PC-3 (cell line): ENCODE results near the gene ERBB4. TPM values are rescaled to one million over a fixed set of nuclear protein-coding genes. Genes with fewer than 3 reads are reported as not detected.
A peak's percentile ranks its signal among the peaks of the same experiment; 100 is the strongest.

ENCODE experiments used
- ATAC-seq: fragments of 200-7000 bp; cut with Tn5 transposase; 2 replicates; pipeline ENCODE4 v1.9.1; 2020; ENCODE audit warnings: mild to moderate bottlenecking, moderate library complexity
- BruUV-seq: library from RNA; stranded (reverse); fragments of 400-500 nt; replicated peaks from 2 replicates; lab custom pipeline; 2021; lab: Mats Ljungman, UMichigan
- CTCF ChIA-PET: fragments of 300-600 bp; sonication (Branson Sonifier 250); formaldehyde crosslinking; loops from one replicate; lab custom pipeline; 2022; ENCODE audit warnings: antibody characterized with exemption; lab: Charles Lee
- POLR2A ChIA-PET: fragments of 300-600 bp; sonication (Branson Sonifier 250); formaldehyde crosslinking; loops from one replicate; lab custom pipeline; 2022; ENCODE audit warnings: antibody characterized with exemption; ENCODE audit not compliant: unreplicated experiment; lab: Charles Lee
- DNase-seq: peaks from one replicate; pipeline ENCODE4 v3.0.0-alpha.2; 2015
- H2AFZ ChIP-seq: fragments of 300-600 bp; sonication (generic); 2 replicates; pipeline ENCODE4 v1.6.0; 2016; ENCODE audit warnings: antibody characterized with exemption, low read length
- H3F3A ChIP-seq: fragments of 300-600 bp; sonication (generic); one replicate; pipeline ENCODE4 v1.6.0; 2017; ENCODE audit warnings: antibody characterized with exemption, low read length, control low read depth, mild to moderate bottlenecking; ENCODE audit not compliant: unreplicated experiment
- H3K27ac ChIP-seq: fragments of 300-600 bp; sonication (generic); 2 replicates; pipeline ENCODE4 v1.5.1; 2016; ENCODE audit warnings: mild to moderate bottlenecking, low read length
- H3K27me3 ChIP-seq: fragments of 300-600 bp; sonication (generic); 2 replicates; pipeline ENCODE4 v1.6.1; 2016; ENCODE audit warnings: low read length, mixed read lengths
- H3K36me3 ChIP-seq: fragments of 300-600 bp; sonication (generic); 2 replicates; pipeline ENCODE4 v1.6.1; 2016; ENCODE audit warnings: low read depth, mixed run types, low read length, mixed read lengths
- H3K4me1 ChIP-seq: fragments of 300-600 bp; sonication (generic); 2 replicates; pipeline ENCODE4 v1.5.1; 2016; ENCODE audit warnings: low read length; ENCODE audit not compliant: insufficient read depth
- H3K4me2 ChIP-seq: fragments of 300-600 bp; sonication (generic); 2 replicates; pipeline ENCODE4 v1.6.0; 2016; ENCODE audit warnings: low read length
- H3K4me3 ChIP-seq: fragments of 300-600 bp; sonication (generic); 2 replicates; pipeline ENCODE4 v1.5.1; 2016; ENCODE audit warnings: mild to moderate bottlenecking, low read length, mixed read lengths
- H3K79me2 ChIP-seq: fragments of 300-600 bp; sonication (generic); 2 replicates; pipeline ENCODE4 v1.6.1; 2017; ENCODE audit warnings: low read length, mixed read lengths
- H3K9ac ChIP-seq: fragments of 300-600 bp; sonication (generic); 2 replicates; pipeline ENCODE4 v1.6.0; 2016; ENCODE audit warnings: mild to moderate bottlenecking, low read length
- H3K9me2 ChIP-seq: fragments of 300-600 bp; sonication (generic); replicated peaks from 2 replicates; pipeline ENCODE4 v1.6.1; 2016; ENCODE audit warnings: mixed run types, low read length, mixed read lengths
- H3K9me3 ChIP-seq: fragments of 300-600 bp; sonication (generic); 2 replicates; pipeline ENCODE4 v1.6.1; 2016; ENCODE audit warnings: low read length, mixed read lengths
- H4K20me1 ChIP-seq: fragments of 300-600 bp; sonication (generic); 2 replicates; pipeline ENCODE4 v1.6.1; 2016; ENCODE audit warnings: low read length, mixed read lengths
- EZH2 ChIP-seq: fragments of 300-600 bp; sonication (generic); IDR thresholded peaks from one replicate; pipeline ENCODE4 v1.6.1; 2017; ENCODE audit warnings: antibody characterized with exemption, mild to moderate bottlenecking, low read length; ENCODE audit not compliant: unreplicated experiment
- EZH2phosphoT487 ChIP-seq: fragments of 300-600 bp; sonication (generic); IDR thresholded peaks from 2 replicates; pipeline ENCODE4 v1.6.1; 2018; ENCODE audit warnings: mild to moderate bottlenecking, antibody characterized with exemption, low read length, borderline replicate concordance
- intact Hi-C: fragments of 100-400 bp; cut with micrococcal nuclease; formaldehyde crosslinking; loops from 2 replicates; pipeline ENCODE4 v1.9.0; 2023
- total RNA-seq: library from RNA; depleted of rRNA; stranded (reverse); fragments of >200 nt; gene quantifications from 2 replicates; pipeline ENCODE4 v1.2.3, GENCODE V29; 2014
- TF ChIP-seq, protein P1 (sequence below): fragments of 300-600 bp; sonication (generic); conservative IDR thresholded peaks from 2 replicates; pipeline ENCODE4 v1.5.1; 2017; ENCODE audit warnings: antibody characterized with exemption, low read depth, mild to moderate bottlenecking, low read length

Gene ERBB4
- total RNA-seq, 1 experiment from 2014 or later: under 0.01 TPM

DNA sequence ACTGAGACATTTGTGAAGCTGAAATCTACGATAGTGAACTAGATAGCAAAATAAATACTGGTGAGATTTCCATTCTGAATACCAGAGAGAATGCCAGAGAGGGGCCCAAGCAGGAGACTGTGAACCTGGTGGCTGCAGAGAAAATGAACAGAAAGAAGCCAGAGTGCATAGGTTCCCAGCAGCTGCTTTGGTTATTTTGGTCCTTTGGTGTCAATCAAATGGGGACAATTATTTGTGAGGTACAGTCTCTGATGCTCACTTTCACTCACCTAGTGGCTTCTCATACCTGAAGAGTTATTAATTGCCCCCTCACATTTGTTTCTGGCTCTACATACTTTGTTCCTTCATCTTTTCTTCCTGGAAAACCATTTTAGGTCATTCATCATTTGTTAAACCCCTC, 1170.1 kb downstream of the ERBB4 start:
- CTCF ChIA-PET: no interaction called here

DNA sequence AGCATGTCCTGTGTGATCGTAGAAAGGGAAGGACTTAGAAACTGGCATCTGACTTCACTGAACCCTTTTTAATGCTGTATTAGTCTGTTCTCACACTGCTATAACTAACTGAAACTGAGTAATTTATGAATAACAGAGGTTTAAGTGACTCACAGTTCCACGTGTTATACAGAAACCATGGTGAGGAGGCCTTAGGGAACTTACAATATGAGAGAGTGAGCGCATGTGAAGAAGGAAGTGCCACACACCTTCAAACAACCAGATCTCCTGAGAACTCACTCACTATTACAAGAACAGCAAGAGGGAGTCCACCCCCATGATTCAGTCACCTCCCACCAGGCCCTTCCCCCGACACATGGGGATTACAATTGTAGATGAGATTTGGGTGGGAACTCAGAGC, 1170.9 kb downstream of the ERBB4 start:
- peak; percentile 76 for ATAC-seq
- Histone ChIP-seq H3K79me2 (no peaks in the 10 kb centered on the region), H3K27ac (no peak overlapping the region), H4K20me1 (no peaks in the 10 kb centered on the region), H3K4me2 (0 out of 2 replicates have a peak overlapping the region, but pooled peaks have one; percentile 1), H3K9me2 (no peaks in the 10 kb centered on the region), H3K4me1 (0 out of 2 replicates have a peak, but pooled peaks cover 5% of the 10 kb centered on the region), H2AFZ (no peak overlapping the region; the same call in 1 of the 2 replicates), H3K36me3 (no peaks in the 10 kb centered on the region), H3K27me3 (peaks cover 2% of the 10 kb centered on the region; the same call in 1 of the 2 replicates), H3K9me3 (no peaks in the 10 kb centered on the region), H3K9ac (no peak overlapping the region), H3F3A (no peaks in the 10 kb centered on the region), H3K4me3 (no peak overlapping the region)
- POLR2A ChIA-PET: no interaction called here
- intact Hi-C loops: no loop called here
- no TSS peak for BruUV-seq
- CTCF ChIA-PET: no interaction called here
- DNase-seq: peak; percentile 36
- TF ChIP-seq, protein P1, sequence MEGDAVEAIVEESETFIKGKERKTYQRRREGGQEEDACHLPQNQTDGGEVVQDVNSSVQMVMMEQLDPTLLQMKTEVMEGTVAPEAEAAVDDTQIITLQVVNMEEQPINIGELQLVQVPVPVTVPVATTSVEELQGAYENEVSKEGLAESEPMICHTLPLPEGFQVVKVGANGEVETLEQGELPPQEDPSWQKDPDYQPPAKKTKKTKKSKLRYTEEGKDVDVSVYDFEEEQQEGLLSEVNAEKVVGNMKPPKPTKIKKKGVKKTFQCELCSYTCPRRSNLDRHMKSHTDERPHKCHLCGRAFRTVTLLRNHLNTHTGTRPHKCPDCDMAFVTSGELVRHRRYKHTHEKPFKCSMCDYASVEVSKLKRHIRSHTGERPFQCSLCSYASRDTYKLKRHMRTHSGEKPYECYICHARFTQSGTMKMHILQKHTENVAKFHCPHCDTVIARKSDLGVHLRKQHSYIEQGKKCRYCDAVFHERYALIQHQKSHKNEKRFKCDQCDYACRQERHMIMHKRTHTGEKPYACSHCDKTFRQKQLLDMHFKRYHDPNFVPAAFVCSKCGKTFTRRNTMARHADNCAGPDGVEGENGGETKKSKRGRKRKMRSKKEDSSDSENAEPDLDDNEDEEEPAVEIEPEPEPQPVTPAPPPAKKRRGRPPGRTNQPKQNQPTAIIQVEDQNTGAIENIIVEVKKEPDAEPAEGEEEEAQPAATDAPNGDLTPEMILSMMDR: no peak
- no peak for TF ChIP-seq EZH2phosphoT487
- TF ChIP-seq EZH2: no peak

More for the DNA sequence above, 1170.1 kb downstream of the ERBB4 start:
- TF ChIP-seq, protein P1: no peak
- TF ChIP-seq EZH2phosphoT487 (no peak), EZH2 (no peak)
- Histone ChIP-seq H3F3A (no peaks in the 10 kb centered on the region), H3K4me2 (no peak overlapping the region), H3K36me3 (no peaks in the 10 kb centered on the region), H3K4me1 (0 out of 2 replicates have a peak, but pooled peaks cover 5% of the 10 kb centered on the region), H3K27me3 (peaks cover 2% of the 10 kb centered on the region; the same call in 1 of the 2 replicates), H3K4me3 (no peak overlapping the region), H3K79me2 (no peaks in the 10 kb centered on the region), H3K9me2 (no peaks in the 10 kb centered on the region), H3K9ac (no peak overlapping the region), H4K20me1 (no peaks in the 10 kb centered on the region), H2AFZ (no peak overlapping the region), H3K27ac (no peak overlapping the region), H3K9me3 (no peaks in the 10 kb centered on the region)
- BruUV-seq: no TSS peak
- POLR2A ChIA-PET: no interaction called here
- ATAC-seq: no peak
- intact Hi-C loops: no loop called here
- no peak for DNase-seq

DNA sequence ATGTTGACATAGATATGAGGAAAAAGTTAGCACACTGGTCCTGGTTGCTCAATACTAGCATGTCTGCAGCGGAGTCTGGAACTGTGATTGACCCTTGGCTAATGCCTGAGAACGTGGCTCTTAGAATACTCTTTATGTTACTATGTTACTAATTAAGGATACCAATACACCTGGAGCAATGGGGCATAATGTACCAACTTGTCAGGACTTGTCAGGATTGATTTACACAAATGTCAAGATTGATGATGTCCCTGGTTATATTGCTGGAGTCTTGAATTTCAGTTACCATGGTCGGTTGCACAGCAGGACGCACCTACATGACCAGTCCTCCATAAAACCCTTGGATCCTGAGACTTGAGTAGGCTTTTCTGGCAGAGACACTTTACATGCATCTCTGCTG, 1171.3 kb downstream of the ERBB4 start:
- intact Hi-C loops: no loop called here
- Histone ChIP-seq H3K4me3 (no peak overlapping the region), H3K4me2 (0 out of 2 replicates have a peak overlapping the region, but pooled peaks have one; percentile 1), H3F3A (no peaks in the 10 kb centered on the region), H3K9me2 (no peaks in the 10 kb centered on the region), H3K4me1 (0 out of 2 replicates have a peak, but pooled peaks cover 5% of the 10 kb centered on the region), H3K9me3 (no peaks in the 10 kb centered on the region), H3K9ac (no peak overlapping the region), H4K20me1 (no peaks in the 10 kb centered on the region), H2AFZ (no peak overlapping the region), H3K36me3 (no peaks in the 10 kb centered on the region), H3K27ac (no peak overlapping the region), H3K79me2 (no peaks in the 10 kb centered on the region), H3K27me3 (peaks cover 2% of the 10 kb centered on the region; the same call in 1 of the 2 replicates)
- no TSS peak for BruUV-seq
- CTCF ChIA-PET: no interaction called here
- TF ChIP-seq, protein P1: no peak
- TF ChIP-seq EZH2 (no peak), EZH2phosphoT487 (no peak)
- POLR2A ChIA-PET: no interaction called here
- ATAC-seq (no peak; the same call in 1 of the 2 replicates), DNase-seq (no peak)
